HepG2 (cell line): ENCODE data around the gene SLC2A4. TPM values are rescaled to one million over a fixed set of nuclear protein-coding genes. Genes with fewer than 3 reads are reported as not detected.

Experiments used
- ATAC-seq: fragments of 200-7000 bp; cut with Tn5 transposase; 3 replicates; pipeline ENCODE4 v1.9.1; 2020; ENCODE audit warnings: mild to moderate bottlenecking, moderate library complexity
- BruUV-seq: library from RNA; stranded (reverse); fragments of 400-500 nt; replicated peaks from 2 replicates; lab custom pipeline; 2021; lab: Mats Ljungman, UMichigan
- CTCF ChIA-PET: fragments of 300-600 bp; formaldehyde crosslinking; extraction: SDS; loops from one replicate; lab custom pipeline; 2021; ENCODE audit warnings: low total read pairs, inconsistent platforms, low intra/inter-chr PET ratio; lab: Yijun Ruan, JAX
- POLR2A ChIA-PET: fragments of 350-600 bp; sonication (Branson Sonifier 250); formaldehyde crosslinking; loops from one replicate; lab custom pipeline; 2020; ENCODE audit warnings: antibody characterized with exemption, inconsistent platforms; lab: Yijun Ruan, JAX
- DNase-seq: peaks from one replicate; pipeline ENCODE4 v3.0.0-alpha.2; 2015; ENCODE audit warnings: low spot score
- FAIRE-seq: peaks from 3 replicates; lab custom pipeline; 2011; peaks lifted over from hg19 to GRCh38; lab: Jason Lieb, UNC
- H2AFZ ChIP-seq: one replicate; pipeline ENCODE4 v1.6.1; 2011; ENCODE audit warnings: low read length, inconsistent platforms
- H3K27ac ChIP-seq: fragments of 300-600 bp; 3 replicates; pipeline ENCODE4 v1.8.0; 2011; ENCODE audit warnings: mixed run types, mild to moderate bottlenecking, mixed read lengths, low read length, inconsistent platforms; ENCODE audit not compliant: insufficient read depth; ENCODE audit errors: extremely low read length
- H3K27me3 ChIP-seq, 2 experiments: fragments of 200-600 bp in 1 of 2; 2 replicates in 1 of 2; 3 replicates in 1 of 2; pipeline versions ENCODE4 v1.6.0 to v1.8.0; 2011; ENCODE audit warnings: low read length in 2 of 2, mild to moderate bottlenecking in 2 of 2, moderate library complexity in 2 of 2, inconsistent platforms in 1 of 2; ENCODE audit not compliant: insufficient read depth in 2 of 2, control insufficient read depth in 1 of 2
- H3K36me3 ChIP-seq, 2 experiments: fragments of 200-600 bp in 1 of 2; replicated peaks in 1 of 2; 2 replicates in 1 of 2; 3 replicates in 1 of 2; pipeline versions ENCODE4 v1.5.1 to v1.8.0; 2011; ENCODE audit warnings: low read length in 2 of 2, inconsistent platforms in 1 of 2; ENCODE audit not compliant: insufficient read depth in 2 of 2, control insufficient read depth in 1 of 2
- H3K4me1 ChIP-seq: 2 replicates; pipeline ENCODE4 v1.5.1; 2012; ENCODE audit warnings: low read length, inconsistent platforms; ENCODE audit not compliant: insufficient read depth
- H3K4me2 ChIP-seq: 2 replicates; pipeline ENCODE4 v1.6.0; 2011; ENCODE audit warnings: low read depth, low read length, inconsistent platforms
- H3K4me3 ChIP-seq, 3 experiments: fragments of 200-600 bp in 1 of 3; sonication (generic), shearing (Covaris generic) in 1 of 3; replicated peaks in 1 of 3; 2 replicates each; pipeline ENCODE4 v1.5.1; 2011 to 2016; ENCODE audit warnings: low read length in 3 of 3, inconsistent platforms in 2 of 3, low read depth in 2 of 3, mild to moderate bottlenecking in 2 of 3, control low read depth in 1 of 3, mixed read lengths in 1 of 3; ENCODE audit not compliant: insufficient read depth in 1 of 3
- H3K79me2 ChIP-seq: one replicate; pipeline ENCODE4 v1.6.1; 2011; ENCODE audit warnings: low read length, inconsistent platforms; ENCODE audit not compliant: insufficient read depth
- H3K9ac ChIP-seq: 2 replicates; pipeline ENCODE4 v1.6.0; 2011; ENCODE audit warnings: mild to moderate bottlenecking, low read depth, low read length, inconsistent platforms; ENCODE audit not compliant: insufficient read depth
- H3K9me3 ChIP-seq: 2 replicates; pipeline ENCODE4 v1.5.1; 2012; ENCODE audit warnings: mild to moderate bottlenecking, low read length
- H4K20me1 ChIP-seq: 2 replicates; pipeline ENCODE4 v1.6.0; 2011; ENCODE audit warnings: inconsistent platforms, mild to moderate bottlenecking, low read length, moderate library complexity; ENCODE audit not compliant: insufficient read depth
- ATF7-NPFF ChIP-seq: sonication (generic); formaldehyde crosslinking; IDR thresholded peaks from 2 replicates; pipeline ENCODE4 v1.8.1; 2023; ENCODE audit warnings: mild to moderate bottlenecking, low read depth, missing genetic modification reagents, moderate library complexity
- GZF1 ChIP-seq: sonication (generic); formaldehyde crosslinking; IDR thresholded peaks from 2 replicates; pipeline ENCODE4 v1.5.1; 2020; ENCODE audit warnings: mild to moderate bottlenecking, missing genetic modification reagents
- MYC ChIP-seq: sonication (generic); formaldehyde crosslinking; IDR thresholded peaks from 2 replicates; pipeline ENCODE4 v1.9.0; 2021; ENCODE audit warnings: missing genetic modification reagents, borderline replicate concordance
- NFYC ChIP-seq: IDR thresholded peaks from 2 replicates; pipeline ENCODE4 v1.6.1; 2016; ENCODE audit warnings: missing genetic modification reagents, missing compliant biosample characterization
- PCBP2 ChIP-seq: fragments of 200-400 bp; formaldehyde crosslinking; optimal IDR thresholded peaks from 2 replicates; pipeline ENCODE3; 2018; ENCODE audit warnings: low read length, low read depth; ENCODE audit not compliant: poor library complexity, severe bottlenecking
- RAD51 ChIP-seq: fragments of 450-650 bp; IDR thresholded peaks from 2 replicates; pipeline ENCODE4 v1.6.1; 2016; ENCODE audit warnings: borderline replicate concordance
- SMAD9 ChIP-seq: sonication (generic); formaldehyde crosslinking; IDR thresholded peaks from 2 replicates; pipeline ENCODE4 v1.5.1; 2020; ENCODE audit warnings: mild to moderate bottlenecking, missing genetic modification reagents
- TAF1 ChIP-seq: sonication (generic); formaldehyde crosslinking; IDR thresholded peaks from 2 replicates; pipeline ENCODE4 v1.4.0; 2020; ENCODE audit warnings: missing genetic modification reagents
- TMF1 ChIP-seq: sonication (generic); formaldehyde crosslinking; IDR thresholded peaks from 2 replicates; pipeline ENCODE4 v1.8.1; 2022; ENCODE audit warnings: low read depth, missing genetic modification reagents
- ZNF160 ChIP-seq: sonication (generic); formaldehyde crosslinking; IDR thresholded peaks from 2 replicates; pipeline ENCODE4 v1.8.0; 2022; ENCODE audit warnings: mild to moderate bottlenecking, inconsistent platforms, missing genetic modification reagents
- ZNF670 ChIP-seq: sonication (generic); formaldehyde crosslinking; IDR thresholded peaks from 2 replicates; pipeline ENCODE4 v1.8.0; 2022; ENCODE audit warnings: mild to moderate bottlenecking, missing genetic modification reagents, borderline replicate concordance
- ZNF782 ChIP-seq: sonication (generic); formaldehyde crosslinking; IDR thresholded peaks from 2 replicates; pipeline ENCODE4 v1.4.0; 2020; ENCODE audit warnings: missing genetic modification reagents, mild to moderate bottlenecking, borderline replicate concordance
- ZSCAN22 ChIP-seq: sonication (generic); formaldehyde crosslinking; IDR thresholded peaks from 2 replicates; pipeline ENCODE4 v1.4.0; 2020; ENCODE audit warnings: mild to moderate bottlenecking, missing genetic modification reagents
- WGBS: methylation state at CpG from one replicate; pipeline ENCODE4 v1.1.6; 2017; ENCODE audit warnings: low lambda C conversion rate; 5-methylcytosine and 5-hydroxymethylcytosine counted together
- in situ Hi-C: cut with HindIII; loops from 2 replicates; pipeline ENCODE4 v1.10.0; 2017; ENCODE audit warnings: low pct_unique_long_range_greater_than_20kb; ENCODE audit not compliant: extremely low pct_ligation_motif_present
- intact Hi-C: fragments of 100-400 bp; cut with micrococcal nuclease; formaldehyde crosslinking; loops from one replicate; pipeline ENCODE4 v1.10.0; 2022; ENCODE audit not compliant: unreplicated experiment
- polyA plus RNA-seq, 8 experiments: library from polyadenylated mRNA; depleted of rRNA in 3 of 8; stranded (reverse) in 7 of 8; unstranded in 1 of 8; fragments of >200 nt; fragmentation: Illumina TruSeq in 4 of 8; extraction: Trizol in 4 of 8; gene quantifications; 2 replicates each; pipeline versions ENCODE4 v1.2.1 to v1.2.3, GENCODE V29; 2011 to 2016; ENCODE audit warnings: low read depth in 4 of 8, missing spikeins in 1 of 8, mixed read lengths in 1 of 8; ENCODE audit not compliant: insufficient read depth in 1 of 8
- total RNA-seq, 5 experiments: library from RNA; depleted of rRNA; stranded (reverse); fragments of >200 nt; fragmentation: Illumina TruSeq; extraction: Trizol; gene quantifications; 2 replicates each; pipeline ENCODE4 v1.2.3, GENCODE V29; 2016; ENCODE audit warnings: low read depth in 1 of 5
- TF ChIP-seq, protein P1 (sequence below): sonication (generic); formaldehyde crosslinking; IDR thresholded peaks from 2 replicates; pipeline ENCODE4 v1.8.0; 2022; ENCODE audit warnings: mild to moderate bottlenecking, missing genetic modification reagents

Gene SLC2A4
- total and polyA plus RNA-seq, 2 of the 13 experiments (the other 11 are each of a cell fraction or from before 2014, with no cell fraction given), result 4.9 to 5.8 TPM

- H3K79me2 ChIP-seq, result peaks cover 12% of the 10 kb centered on the region
- POLR2A ChIA-PET, result interaction anchor here (1.6 to 2.7 kb wide), 4 partner anchors 13 to 79 kb away, joined by 4 to 25 read pairs (median 14); partner anchors contain the start of genes CTDNEP1, ELP5 and SLC2A4
- in situ Hi-C loops, result no loop called here
- no peak for ATAC-seq
- H3K9ac ChIP-seq, result 0 out of 2 replicates have a peak overlapping the region, but pooled peaks have one; percentile 46
- no TSS peak for BruUV-seq
- no peak overlapping the region for H3K27ac ChIP-seq
- H3K4me3 ChIP-seq, result peak overlapping the region; percentile 90 to 97 (median 91); a peak in 5 of 6 replicates
- CTCF ChIA-PET, result no interaction called here
- H3K36me3 ChIP-seq, result peaks cover 0 to 9% of the 10 kb centered on the region in 2 experiments; a peak in 3 of 5 replicates
- no peak overlapping the region for H2AFZ ChIP-seq
- no peak for FAIRE-seq
- intact Hi-C loops, result loop anchor here (1.0 kb wide), 1 partner anchor 38 kb away; no protein-coding TSS in a partner anchor
- TF ChIP-seq TAF1 (CRISPR knock-in tag) (0 out of 2 replicates have a peak, but pooled peaks have one; percentile 23), GZF1 (CRISPR knock-in tag) (no peak)
- TF ChIP-seq, protein P1, sequence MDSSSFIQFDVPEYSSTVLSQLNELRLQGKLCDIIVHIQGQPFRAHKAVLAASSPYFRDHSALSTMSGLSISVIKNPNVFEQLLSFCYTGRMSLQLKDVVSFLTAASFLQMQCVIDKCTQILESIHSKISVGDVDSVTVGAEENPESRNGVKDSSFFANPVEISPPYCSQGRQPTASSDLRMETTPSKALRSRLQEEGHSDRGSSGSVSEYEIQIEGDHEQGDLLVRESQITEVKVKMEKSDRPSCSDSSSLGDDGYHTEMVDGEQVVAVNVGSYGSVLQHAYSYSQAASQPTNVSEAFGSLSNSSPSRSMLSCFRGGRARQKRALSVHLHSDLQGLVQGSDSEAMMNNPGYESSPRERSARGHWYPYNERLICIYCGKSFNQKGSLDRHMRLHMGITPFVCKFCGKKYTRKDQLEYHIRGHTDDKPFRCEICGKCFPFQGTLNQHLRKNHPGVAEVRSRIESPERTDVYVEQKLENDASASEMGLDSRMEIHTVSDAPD (CRISPR knock-in tag), result 0 out of 2 replicates have a peak, but pooled peaks have one; percentile 13
- peaks cover 38% of the 10 kb centered on the region for H3K4me1 ChIP-seq
- H3K9me3 ChIP-seq, result no peaks in the 10 kb centered on the region
- H3K27me3 ChIP-seq, result peaks cover 0 to 4% of the 10 kb centered on the region in 2 experiments; a peak in 3 of 5 replicates
- WGBS, result 60% methylated on average over 8 of the region's 13 CpGs
- no peaks in the 10 kb centered on the region for H4K20me1 ChIP-seq
- no peak for DNase-seq
- H3K4me2 ChIP-seq, result peak overlapping the region; percentile 84
Measured at GRCh38 chr17:7330638-7331015, 49.1 kb downstream of the SLC2A4 start.

GRCh38 chr17:7332111-7332510 lies 50.6 kb downstream of the SLC2A4 start:
- ChIA-PET CTCF (no interaction called here), POLR2A (no interaction called here)
- no TSS peak for BruUV-seq
- Histone ChIP-seq H3K4me2 (peak overlapping the region; percentile 12; the same call in 1 of the 2 replicates), H2AFZ (no peak overlapping the region), H4K20me1 (no peaks in the 10 kb centered on the region), H3K79me2 (peaks cover 12% of the 10 kb centered on the region), H3K4me1 (peaks cover 38% of the 10 kb centered on the region), H3K9me3 (no peaks in the 10 kb centered on the region), H3K9ac (no peak overlapping the region), H3K27me3 (peaks cover 0 to 4% of the 10 kb centered on the region in 2 experiments; a peak in 3 of 5 replicates), H3K4me3 (no peak overlapping the region), H3K36me3 (no peaks in the 10 kb centered on the region), H3K27ac (no peak overlapping the region)
- in situ Hi-C loops, result no loop called here
- FAIRE-seq (no peak), DNase-seq (no peak), ATAC-seq (no peak)
- intact Hi-C loops, result no loop called here
- TF ChIP-seq PCBP2, result no peak
- no peak for TF ChIP-seq MYC (CRISPR knock-in tag)
- no peak for TF ChIP-seq ZNF782 (CRISPR knock-in tag)
- TF ChIP-seq ATF7-NPFF (CRISPR knock-in tag), result no peak
- no peak for TF ChIP-seq NFYC (CRISPR knock-in tag)
- TF ChIP-seq ZNF670 (CRISPR knock-in tag), result no peak
- TF ChIP-seq SMAD9 (CRISPR knock-in tag), result no peak
- TF ChIP-seq TMF1 (CRISPR knock-in tag), result no peak
- TF ChIP-seq RAD51, result no peak
- no peak for TF ChIP-seq ZSCAN22 (CRISPR knock-in tag)
- no peak for TF ChIP-seq ZNF160 (CRISPR knock-in tag)
- 20% methylated on average over 5 of the region's 7 CpGs for WGBS
